ENCODE data around the gene NHSL2.
A peak's percentile ranks its signal among the peaks of the same experiment; 100 is the strongest.
"Not testable (repeated sequence)": the region's sequence is repeated elsewhere in the genome, so short reads cannot be mapped to it uniquely, and the experiment has no call there.

Gene NHSL2

GRCh38 chrX:71910643-71910985 is at the start of gene NHSL2:
TSS of gene NHSL2 (plus strand) at chrX:71910845.
- peak in 1 of 2 donors; percentile 5 for DNase-seq (ENCODE audit: low read depth in 1 of 2, low spot score in 1 of 2)

- no peak for DNase-seq (ENCODE audit: low read depth in 1 of 2, low spot score in 1 of 2)
Measured at GRCh38 chrX:71867680-71868079, 43.0 kb upstream of the NHSL2 start.

- not testable (repeated sequence) for DNase-seq (ENCODE audit: low read depth in 1 of 2, low spot score in 1 of 2)
Measured at GRCh38 chrX:71869566-71869965, 41.1 kb upstream of the NHSL2 start.

DNA sequence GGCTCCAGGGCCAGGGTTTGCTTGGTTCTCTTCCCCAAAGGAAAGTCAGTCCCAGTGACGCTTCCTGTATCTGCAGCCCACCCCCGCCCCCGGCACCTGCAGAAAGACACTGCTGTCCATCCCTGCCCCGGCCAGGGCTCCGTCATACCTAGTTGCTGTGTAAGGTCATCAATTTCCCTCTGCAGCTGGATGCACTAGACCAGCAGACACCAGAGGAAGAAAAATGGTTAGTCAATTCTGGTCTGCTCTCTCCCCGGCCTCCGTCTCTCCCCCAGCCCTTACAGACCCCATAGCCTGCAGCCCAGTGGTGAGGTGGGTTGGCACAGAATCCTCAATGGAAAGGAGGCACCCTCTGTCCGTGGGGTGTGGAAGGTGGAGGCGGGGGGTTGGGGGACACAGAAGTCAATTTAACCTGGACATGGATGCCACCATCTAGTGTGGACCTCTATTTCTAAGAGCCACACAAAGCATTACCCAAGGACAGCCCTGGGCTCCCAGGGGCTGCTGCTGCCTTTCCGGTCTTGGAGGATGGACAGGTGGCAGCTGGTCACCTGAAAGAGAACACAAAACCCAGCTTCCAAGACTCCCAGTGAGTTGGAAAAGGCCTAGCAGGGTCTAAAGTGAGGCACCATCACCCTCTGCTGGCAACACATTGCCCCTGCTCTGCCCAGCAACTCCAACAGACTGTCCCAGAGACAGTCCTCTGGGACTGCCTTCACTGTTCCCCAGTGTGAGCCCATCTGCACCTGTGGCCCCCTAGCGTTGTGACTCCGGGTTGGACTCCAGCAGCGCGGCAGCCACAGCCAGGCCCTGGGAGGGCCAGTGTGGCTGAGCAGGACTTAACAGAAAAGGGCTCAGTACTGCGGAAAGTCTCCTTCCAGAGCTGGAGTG is 40.2 kb upstream of the NHSL2 start:
- DNase-seq (ENCODE audit: low read depth in 1 of 2, low spot score in 1 of 2), result no peak

- no peak for DNase-seq (ENCODE audit: low read depth in 1 of 2, low spot score in 1 of 2)
Measured at GRCh38 chrX:71871367-71871766, 39.3 kb upstream of the NHSL2 start.

GRCh38 chrX:71872542-71873458 is 37.8 kb upstream of the NHSL2 start:
- no peak for DNase-seq (ENCODE audit: low read depth in 1 of 2, low spot score in 1 of 2)

- DNase-seq (ENCODE audit: low read depth in 1 of 2, low spot score in 1 of 2), result no peak
Measured at GRCh38 chrX:71873459-71873833, 37.2 kb upstream of the NHSL2 start.

DNA sequence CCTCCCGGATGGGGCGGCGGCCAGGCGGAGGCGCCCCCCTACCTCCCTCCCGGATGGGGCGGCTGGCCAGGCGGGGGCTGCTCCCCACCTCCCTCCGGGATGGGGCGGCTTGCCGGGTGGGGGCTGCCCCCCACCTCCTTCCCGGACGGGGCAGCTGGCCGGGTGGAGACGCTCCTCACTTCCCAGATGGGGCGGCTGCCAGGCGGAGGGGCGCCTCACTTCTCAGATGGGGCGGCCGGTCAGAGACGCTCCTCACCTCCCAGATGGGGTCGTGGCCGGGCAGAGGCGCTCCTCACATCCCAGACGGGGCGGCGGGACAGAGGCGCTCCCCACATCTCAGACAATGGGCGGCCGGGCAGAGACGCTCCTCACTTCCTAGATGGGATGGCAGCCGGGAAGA is 33.8 kb upstream of the NHSL2 start:
- not testable (repeated sequence) for DNase-seq (ENCODE audit: low read depth in 1 of 2, low spot score in 1 of 2)

GRCh38 chrX:71885099-71885498 is 25.5 kb upstream of the NHSL2 start:
- no peak for DNase-seq (ENCODE audit: low read depth in 1 of 2, low spot score in 1 of 2)

GRCh38 chrX:71895607-71896006 is 15.0 kb upstream of the NHSL2 start:
- no peak for DNase-seq (ENCODE audit: low read depth in 1 of 2, low spot score in 1 of 2)

GRCh38 chrX:71906144-71906543 is 4.5 kb upstream of the NHSL2 start:
- DNase-seq (ENCODE audit: low read depth in 1 of 2, low spot score in 1 of 2), result no peak

- DNase-seq (ENCODE audit: low read depth in 1 of 2, low spot score in 1 of 2), result no peak
Measured at GRCh38 chrX:71908387-71908786, 2.3 kb upstream of the NHSL2 start.

DNA sequence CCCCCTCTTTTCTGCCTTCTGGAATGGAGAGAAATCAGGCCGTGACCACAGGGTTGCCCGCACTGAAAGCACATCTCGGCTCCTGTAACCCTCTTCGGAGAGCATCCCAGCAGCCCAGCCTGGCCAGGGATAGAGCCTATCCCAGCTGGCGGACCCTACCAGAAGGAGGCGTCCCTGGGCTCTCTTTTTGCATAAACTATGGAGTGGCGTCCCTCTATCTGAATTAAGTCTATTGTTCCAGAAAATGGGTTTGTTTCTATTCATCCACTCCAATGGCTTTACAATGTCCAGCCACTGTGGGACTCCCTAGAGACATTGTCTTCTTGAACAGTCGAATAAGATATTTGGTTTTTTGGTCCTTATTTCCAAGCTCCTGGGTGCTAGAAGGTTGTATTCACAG is 689 bp upstream of the NHSL2 start:
- DNase-seq (ENCODE audit: low read depth in 1 of 2, low spot score in 1 of 2), result no peak

GRCh38 chrX:71910986-71911730 is 513 bp downstream of the NHSL2 start:
- peak in 1 of 2 donors; percentile 1 for DNase-seq (ENCODE audit: low read depth in 1 of 2, low spot score in 1 of 2)

- DNase-seq (ENCODE audit: low read depth in 1 of 2, low spot score in 1 of 2), result no peak
Measured at GRCh38 chrX:71911731-71912050, 1.0 kb downstream of the NHSL2 start.

GRCh38 chrX:71912156-71912555 is 1.5 kb downstream of the NHSL2 start:
- no peak for DNase-seq (ENCODE audit: low read depth in 1 of 2, low spot score in 1 of 2)

DNA sequence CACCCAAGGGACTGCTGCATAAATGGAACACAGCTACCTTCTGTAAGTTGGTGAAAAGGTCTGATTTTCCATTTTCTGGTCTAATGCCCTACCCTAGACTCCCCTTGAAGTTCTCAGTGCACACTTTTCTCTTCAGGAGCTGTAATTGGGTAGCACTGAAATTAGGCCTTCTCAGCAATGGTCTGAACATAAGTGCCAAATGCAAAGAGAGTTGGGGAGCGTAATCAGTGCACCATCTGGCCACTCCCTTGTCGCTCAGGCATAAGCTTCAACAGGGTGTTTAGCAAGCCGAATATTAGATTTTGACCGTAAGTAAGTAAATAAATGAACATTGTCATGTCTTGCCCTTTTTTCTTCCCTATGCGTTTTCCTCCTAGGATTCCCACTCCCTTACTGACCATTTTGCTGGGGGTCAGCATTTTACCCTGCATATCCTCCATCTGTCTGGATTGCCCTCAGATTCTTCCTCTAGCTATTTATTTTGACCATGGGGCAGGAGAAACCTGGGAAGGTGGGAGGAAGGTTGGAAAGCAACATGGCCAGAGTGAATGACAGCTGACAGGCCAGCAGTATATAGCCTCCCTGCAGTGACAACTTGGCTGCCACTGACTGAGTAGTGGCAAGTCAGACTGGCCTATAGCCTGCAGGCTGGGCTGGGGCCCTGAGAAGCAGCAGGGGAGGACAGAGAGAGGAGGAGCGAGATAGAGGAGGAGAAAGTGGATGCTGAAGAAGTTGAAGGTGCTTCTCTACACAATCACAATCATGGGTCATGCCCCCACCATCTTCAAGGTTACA is 2.7 kb downstream of the NHSL2 start:
- no peak for DNase-seq (ENCODE audit: low read depth in 1 of 2, low spot score in 1 of 2)

DNA sequence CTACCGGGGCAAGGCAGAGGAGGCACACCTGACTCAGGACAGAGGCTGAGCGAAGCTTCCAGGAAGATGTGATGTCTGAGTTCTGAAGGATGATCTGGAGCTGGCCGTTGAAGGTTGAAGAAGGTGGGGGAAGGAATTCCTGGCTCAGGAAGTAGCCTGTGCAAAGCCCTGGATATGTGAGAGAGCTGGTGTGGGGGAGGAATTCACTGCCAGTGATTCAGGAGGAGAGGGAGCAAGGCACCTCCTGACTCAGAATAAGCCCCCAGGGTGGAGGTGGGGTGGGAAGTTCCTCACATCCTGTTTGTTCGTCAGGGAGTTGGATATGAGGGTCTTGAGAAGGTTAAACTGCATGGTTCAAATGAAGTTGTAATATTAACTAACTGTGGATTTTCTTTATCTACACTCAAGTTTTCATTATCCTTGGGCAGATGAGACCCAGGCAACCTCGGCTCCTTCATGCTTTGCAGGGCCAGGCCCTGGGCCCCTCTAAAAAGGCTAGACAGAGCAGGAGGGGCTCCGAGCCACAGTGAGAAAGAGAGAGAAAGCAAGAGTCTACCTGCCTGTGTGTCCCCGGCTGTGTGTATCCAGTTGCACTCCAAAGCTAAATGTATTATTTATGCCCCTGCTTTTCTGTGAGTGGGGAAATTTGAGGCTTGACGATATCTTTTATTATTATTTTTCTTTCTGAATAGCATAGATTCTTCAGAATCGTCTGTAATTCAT is 7.1 kb downstream of the NHSL2 start:
- DNase-seq (ENCODE audit: low read depth in 1 of 2, low spot score in 1 of 2), result no peak

- no peak for DNase-seq (ENCODE audit: low read depth in 1 of 2, low spot score in 1 of 2)
Measured at GRCh38 chrX:71919431-71919830, 8.8 kb downstream of the NHSL2 start.

DNA sequence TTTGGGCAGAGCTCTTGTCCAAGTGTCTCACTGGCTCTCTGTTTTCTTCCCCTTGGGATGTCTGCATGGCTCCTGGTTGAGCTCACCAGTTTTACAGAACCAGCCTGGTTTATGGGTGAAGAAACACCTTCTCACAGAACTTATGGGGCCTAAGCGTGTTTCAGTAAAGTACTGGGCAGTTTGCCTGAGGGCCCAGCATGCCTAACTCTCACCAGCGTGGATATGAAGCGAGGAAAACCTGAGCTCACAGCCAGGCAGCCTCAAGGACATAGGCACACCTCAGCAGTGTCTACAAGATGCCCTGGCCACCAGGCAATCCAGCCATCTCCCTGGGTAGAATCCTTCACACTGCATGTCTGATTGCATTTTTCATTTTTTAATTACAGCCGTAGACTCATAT is 9.2 kb downstream of the NHSL2 start:
- DNase-seq (ENCODE audit: low read depth in 1 of 2, low spot score in 1 of 2), result no peak

Data from activated T-helper 1 cell treated with anti-CD3 and anti-CD28 coated beads, Interleukin-2, amount 50 U/mL, for 16 hours (primary cell).